NAMALWA (cell line): ENCODE data around the gene KATNAL1.
A peak's percentile ranks its signal among the peaks of the same experiment; 100 is the strongest.

Source experiments
- DNase-seq: peaks from one replicate; pipeline ENCODE4 v3.0.0-alpha.2; 2015; ENCODE audit warnings: low spot score

Gene KATNAL1

GRCh38 chr13:30332456-30333143 is 25.2 kb upstream of the KATNAL1 start:
- peak; percentile 70 for DNase-seq

DNA sequence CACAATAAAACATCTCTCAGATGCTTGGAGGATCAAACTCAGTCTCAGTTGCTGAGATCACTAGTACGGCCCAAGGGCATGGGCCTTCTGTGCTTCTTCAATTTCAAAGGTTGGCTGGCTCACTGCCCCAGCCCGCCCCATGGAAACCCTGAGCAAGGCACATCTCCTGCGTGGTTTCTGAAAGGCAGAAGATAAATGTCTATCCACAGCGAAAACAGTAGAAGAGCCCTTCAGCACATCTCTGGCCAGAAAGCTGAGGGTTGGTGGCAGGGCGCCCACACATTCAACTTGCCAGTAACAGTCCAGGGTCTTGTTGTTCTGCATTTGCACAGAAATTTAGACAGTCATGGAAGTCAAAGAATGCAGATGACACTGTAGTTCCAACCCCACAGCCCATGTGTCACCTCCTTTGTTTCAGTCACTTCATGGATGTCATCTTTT is 24.0 kb upstream of the KATNAL1 start:
- DNase-seq, result no peak

GRCh38 chr13:30329009-30329585 is 21.7 kb upstream of the KATNAL1 start:
- no peak for DNase-seq

DNA sequence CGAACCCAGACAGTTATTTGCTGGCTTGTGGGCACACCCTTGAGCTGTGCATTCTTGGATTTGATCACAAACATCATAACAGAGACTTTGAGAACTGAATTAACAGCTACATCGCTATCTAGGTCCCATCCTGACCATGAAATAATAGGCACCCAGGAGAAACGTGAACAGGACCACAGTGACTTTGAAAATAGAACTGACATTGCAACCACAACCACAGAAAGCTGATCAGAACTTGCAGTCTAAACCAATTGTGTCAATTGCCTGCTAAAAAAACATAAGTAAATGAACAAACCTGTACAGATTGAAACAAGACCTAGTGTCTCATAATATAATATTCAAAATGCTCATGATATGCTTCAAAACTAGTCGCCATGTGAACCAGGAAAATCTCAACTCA is 18.3 kb upstream of the KATNAL1 start:
- no peak for DNase-seq

GRCh38 chr13:30323524-30323923 is 16.2 kb upstream of the KATNAL1 start:
- DNase-seq, result no peak

GRCh38 chr13:30322428-30322827 is 15.1 kb upstream of the KATNAL1 start:
- no peak for DNase-seq

- no peak for DNase-seq
Observed at GRCh38 chr13:30321256-30321655, 13.9 kb upstream of the KATNAL1 start.

- no peak for DNase-seq
Observed at GRCh38 chr13:30319655-30320054, 12.3 kb upstream of the KATNAL1 start.

- no peak for DNase-seq
Observed at GRCh38 chr13:30319130-30319529, 11.8 kb upstream of the KATNAL1 start.

DNA sequence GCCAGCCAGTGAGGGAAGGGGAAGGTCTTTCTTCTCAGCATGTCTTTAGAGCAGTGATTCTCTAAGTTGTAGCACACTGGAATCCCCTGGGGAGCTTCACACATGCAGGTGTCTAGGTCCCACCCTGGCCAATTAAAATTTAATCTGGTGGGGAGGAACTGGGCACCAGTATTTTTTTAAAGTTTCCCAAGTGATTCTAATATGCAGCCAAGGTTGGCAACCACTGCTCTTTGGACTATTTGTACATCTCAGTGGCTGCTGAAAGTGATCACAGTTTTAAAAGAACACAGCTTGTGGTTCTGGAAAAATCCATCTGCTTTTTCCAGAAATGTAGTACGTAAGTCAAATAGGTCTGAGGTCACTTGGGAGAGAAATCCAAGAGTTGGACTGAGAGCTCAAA is 10.7 kb upstream of the KATNAL1 start:
- DNase-seq, result no peak

DNA sequence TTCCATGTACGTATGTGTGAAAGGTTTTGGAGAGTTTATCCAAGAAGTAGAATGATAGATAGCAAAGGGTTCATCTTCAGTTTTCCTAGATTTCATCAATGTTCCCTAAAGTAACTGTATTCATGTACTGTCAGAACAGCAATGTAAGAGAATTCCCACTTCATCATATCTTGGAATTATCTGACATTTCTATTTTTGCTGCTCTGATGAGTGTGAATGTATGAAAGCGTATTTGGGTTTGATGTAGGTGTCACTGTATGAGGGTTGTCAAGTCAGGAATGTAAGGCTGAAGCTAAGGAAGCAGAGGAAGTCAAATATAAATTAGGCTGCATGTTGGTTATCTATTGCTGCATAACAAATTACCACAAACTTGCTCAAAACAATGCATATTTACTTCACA is 7.2 kb upstream of the KATNAL1 start:
- DNase-seq, result no peak

- no peak for DNase-seq
Observed at GRCh38 chr13:30314069-30314468, 6.7 kb upstream of the KATNAL1 start.

- peak; percentile 44 for DNase-seq
Observed at GRCh38 chr13:30313311-30313710, 6.0 kb upstream of the KATNAL1 start.

DNA sequence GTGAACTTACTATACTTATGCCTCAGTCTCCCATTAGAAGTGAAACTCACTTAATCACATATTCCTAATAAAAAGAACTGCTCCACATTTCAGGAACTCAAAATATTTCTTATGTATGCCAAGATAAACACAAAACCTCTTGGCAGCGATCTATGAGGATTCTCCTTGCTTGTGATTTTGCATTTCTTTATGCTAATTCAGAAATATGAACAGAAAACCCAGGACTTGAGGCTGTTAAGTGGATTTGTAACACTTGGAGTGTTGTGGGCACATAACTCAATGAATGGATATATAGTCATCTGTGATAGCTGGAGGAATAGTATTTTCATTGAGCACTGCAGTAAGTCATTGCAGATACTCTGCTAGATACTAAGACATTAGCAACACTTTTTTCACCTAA is 5.6 kb upstream of the KATNAL1 start:
- DNase-seq, result no peak

DNA sequence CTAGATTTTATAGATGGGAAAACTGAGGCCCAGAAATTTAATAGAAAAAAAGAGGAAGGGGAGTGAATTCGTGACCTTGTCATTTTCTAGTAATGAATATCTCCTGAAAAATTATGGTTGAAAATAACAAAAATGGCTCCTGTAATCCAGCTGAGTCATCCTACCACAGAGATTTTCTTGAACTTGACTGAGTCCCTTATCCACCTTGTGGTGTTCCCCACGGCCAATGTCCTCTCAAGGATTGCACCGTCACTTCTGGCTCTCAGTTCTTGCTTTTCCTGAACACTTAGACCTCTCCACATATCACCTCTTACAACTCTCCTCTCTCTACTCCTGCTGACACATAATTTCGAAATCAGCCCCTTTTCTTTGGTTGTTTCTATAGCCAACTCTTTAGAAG is 1.2 kb upstream of the KATNAL1 start:
- DNase-seq, result peak; percentile 31

DNA sequence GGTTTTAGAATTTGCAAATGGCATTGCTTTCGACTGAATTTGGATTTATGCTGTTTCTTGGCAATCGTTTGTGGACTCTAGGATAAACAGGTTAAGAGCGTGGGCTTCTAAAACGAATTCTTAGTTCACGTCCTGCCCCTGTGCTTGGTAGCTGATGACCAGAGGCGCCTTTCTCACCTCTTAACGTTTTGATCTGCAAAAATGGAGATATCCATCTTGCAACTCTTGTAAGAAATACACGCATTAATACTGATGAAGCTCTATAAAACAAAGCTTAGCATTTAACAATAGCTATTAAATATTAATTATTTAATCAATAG is 580 bp upstream of the KATNAL1 start:
- DNase-seq, result no peak

- DNase-seq, result peak; percentile 96
Observed at GRCh38 chr13:30306762-30307193, 573 bp downstream of the KATNAL1 start.

DNA sequence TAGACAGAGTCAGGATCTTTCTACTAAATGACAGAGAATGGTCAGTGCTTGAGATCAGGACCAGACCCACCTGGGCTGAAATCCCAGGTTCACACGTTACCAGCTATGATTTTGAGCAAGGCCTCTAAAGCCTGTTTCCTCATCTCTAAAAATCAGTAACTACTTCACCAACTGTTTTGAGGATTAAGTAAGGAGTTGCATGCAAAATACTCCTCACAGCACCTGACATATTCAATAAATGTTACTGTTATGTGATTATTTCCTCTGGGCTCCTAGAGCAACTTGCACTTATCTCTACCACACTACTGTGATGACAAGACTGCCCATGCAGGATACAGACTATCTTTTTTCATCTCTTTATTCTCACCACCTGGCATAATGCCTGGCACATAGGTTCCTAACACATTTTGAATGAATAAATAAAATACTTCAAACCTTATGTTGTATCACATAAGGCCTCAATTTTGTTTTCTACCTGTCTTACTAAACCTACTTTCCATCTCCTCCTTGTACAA is 1.8 kb downstream of the KATNAL1 start:
- DNase-seq, result peak; percentile 45

DNA sequence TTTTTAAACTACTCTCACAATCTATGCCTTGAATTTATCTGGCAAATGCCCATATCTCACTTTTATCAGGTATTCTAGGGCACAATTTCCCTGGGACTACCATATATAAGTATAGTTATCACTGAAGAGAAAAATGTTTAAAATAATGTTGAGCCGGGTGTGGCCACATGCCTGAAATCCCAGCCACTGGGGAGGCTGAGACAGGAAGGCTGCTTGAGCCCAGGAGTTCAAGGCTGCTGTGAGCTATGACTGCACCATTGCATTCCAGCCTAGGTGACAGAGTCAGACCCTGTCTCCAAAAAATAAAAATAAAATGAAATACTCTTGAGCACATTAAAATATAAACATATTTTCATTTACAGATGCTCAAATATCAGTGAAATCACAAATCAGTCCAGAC is 4.1 kb downstream of the KATNAL1 start:
- no peak for DNase-seq

DNA sequence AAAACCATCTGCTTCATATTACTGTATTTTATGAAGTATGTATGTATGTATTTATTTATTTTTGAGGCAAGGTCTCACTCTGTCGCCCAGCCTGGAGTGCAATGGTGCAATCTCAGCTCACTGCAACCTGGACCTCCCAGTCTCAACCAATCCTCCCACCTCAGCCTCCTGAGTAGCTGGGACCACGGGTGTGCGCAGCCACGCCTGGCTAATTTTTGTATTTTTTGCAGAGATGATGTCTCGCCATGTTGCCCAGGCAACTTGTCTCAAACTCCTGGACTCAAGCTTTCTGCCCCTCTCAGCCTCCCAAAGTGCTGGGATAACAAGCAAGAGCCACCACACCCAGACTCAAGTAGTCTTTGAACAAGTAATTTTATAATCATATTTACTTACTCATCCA is 5.5 kb downstream of the KATNAL1 start:
- DNase-seq, result no peak

- DNase-seq, result no peak
Observed at GRCh38 chr13:30300596-30300995, 6.8 kb downstream of the KATNAL1 start.

DNA sequence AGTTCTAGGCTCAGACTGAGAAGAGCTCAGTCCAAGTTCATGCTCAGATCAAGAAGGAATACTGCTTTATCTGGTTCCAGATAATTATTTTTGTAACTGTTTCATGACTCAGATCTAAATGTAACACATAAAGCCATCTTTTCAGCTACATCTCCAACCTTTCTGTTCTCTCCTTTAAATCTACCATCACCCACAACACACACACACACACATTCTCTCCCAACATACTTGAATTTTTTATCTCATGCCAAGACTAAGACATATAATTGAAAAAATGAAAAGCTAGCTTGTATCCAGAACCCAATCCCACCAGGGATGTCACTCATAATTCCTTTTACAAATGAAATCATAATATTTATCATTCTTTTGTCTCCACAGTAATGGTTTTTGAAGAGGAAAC is 7.6 kb downstream of the KATNAL1 start:
- DNase-seq, result no peak

GRCh38 chr13:30295116-30295515 is 12.2 kb downstream of the KATNAL1 start:
- no peak for DNase-seq

DNA sequence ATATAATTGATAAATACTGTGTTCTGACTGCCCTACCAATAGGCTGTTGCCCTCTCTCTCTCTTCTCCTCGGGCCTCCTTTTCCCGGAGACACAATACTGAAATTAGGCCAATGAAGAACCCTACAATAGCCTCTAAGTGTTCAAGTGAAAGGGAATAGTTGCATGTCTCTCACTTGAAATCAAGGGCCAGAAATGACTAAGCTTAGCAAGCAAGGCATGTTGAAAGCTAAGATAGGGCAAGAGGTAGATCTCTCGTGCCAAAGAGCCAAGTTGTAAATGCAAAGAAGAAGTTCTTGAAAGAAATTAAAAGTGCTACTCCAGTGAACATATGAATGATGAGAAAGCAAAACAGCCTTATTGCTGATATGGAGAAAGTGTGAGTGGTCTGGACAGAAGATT is 13.3 kb downstream of the KATNAL1 start:
- DNase-seq, result no peak
